Ascending aorta (tissue), 2 donors: ENCODE measurements around the gene GRB10. TPM values are rescaled to one million over a fixed set of nuclear protein-coding genes. Genes with fewer than 3 reads are reported as not detected.
A peak's percentile ranks its signal among the peaks of the same experiment; 100 is the strongest.

Source experiments
- DNase-seq, 2 donors: peaks; one replicate each; pipeline ENCODE4 v3.0.0-alpha.2; 2019; ENCODE audit warnings: low spot score in 2 of 2
- H3K27ac ChIP-seq, 2 donors: fragments of 200-600 bp; sonication (generic); one replicate each; pipeline ENCODE4 v1.5.1; 2016 to 2017; ENCODE audit warnings: mild to moderate bottlenecking in 1 of 2
- H3K27me3 ChIP-seq: fragments of 200-600 bp; sonication (generic); one replicate; pipeline ENCODE4 v1.5.1; 2017
- H3K36me3 ChIP-seq, 2 donors: fragments of 200-600 bp; sonication (generic); one replicate each; pipeline ENCODE4 v1.5.1; 2016
- H3K4me1 ChIP-seq, 2 donors: fragments of 200-600 bp; sonication (generic); one replicate each; pipeline ENCODE4 v1.5.1; 2016 to 2017; ENCODE audit warnings: mild to moderate bottlenecking in 1 of 2
- H3K4me3 ChIP-seq, 2 donors: fragments of 200-600 bp; sonication (generic); one replicate each; pipeline ENCODE4 v1.5.1; 2016 to 2017; ENCODE audit warnings: mild to moderate bottlenecking in 1 of 2
- H3K9me3 ChIP-seq, 2 donors: fragments of 200-600 bp; sonication (generic); one replicate each; pipeline ENCODE4 v1.5.1; 2016
- CTCF ChIP-seq, 3 experiments: fragments of 200-600 bp in 2 of 3; fragments of 450-650 bp in 1 of 3; sonication (generic) in 2 of 3; IDR thresholded peaks; one replicate each; pipeline ENCODE4 v1.5.1; 2016 to 2019; ENCODE audit warnings: antibody characterized with exemption in 3 of 3, mild to moderate bottlenecking in 1 of 3, moderate library complexity in 1 of 3
- intact Hi-C: fragments of 100-400 bp; cut with DNase I; formaldehyde crosslinking; loops from one replicate; pipeline ENCODE4 v1.15.1; 2023
- total RNA-seq: library from RNA; depleted of rRNA; stranded (reverse); fragments of >200 nt; gene quantifications from one replicate; pipeline ENCODE4 v1.1.0, GENCODE V29; 2016

The GRB10 gene
- total RNA-seq, 1 donor from 2014 or later: 53.4 TPM

GRCh38 chr7:50652400-50653125, 130.1 kb downstream of the GRB10 start:
- no peak for DNase-seq
- intact Hi-C loops: no loop called here
- peak overlapping the region; percentile 88 to 90 for H3K27ac ChIP-seq
- no peaks in the 10 kb centered on the region for H3K9me3 ChIP-seq
- no peak for TF ChIP-seq CTCF (IDR thresholded peaks at IDR 0.05)
- no peak overlapping the region for H3K4me3 ChIP-seq
- peaks cover 5 to 41% of the 10 kb centered on the region in 2 donors for H3K4me1 ChIP-seq
- H3K27me3 ChIP-seq: no peaks in the 10 kb centered on the region
- H3K36me3 ChIP-seq: no peaks in the 10 kb centered on the region

- TF ChIP-seq CTCF (IDR thresholded peaks at IDR 0.05): no peak
- peak in 1 of 2 donors; percentile 53 for DNase-seq
- Histone ChIP-seq H3K27me3 (no peaks in the 10 kb centered on the region), H3K36me3 (no peaks in the 10 kb centered on the region), H3K4me1 (peaks cover 5 to 34% of the 10 kb centered on the region in 2 donors), H3K4me3 (no peak overlapping the region), H3K9me3 (no peaks in the 10 kb centered on the region), H3K27ac (no peak overlapping the region)
- intact Hi-C loops: no loop called here
These were observed 131.3 kb downstream of the GRB10 start for GRCh38 chr7:50651271-50651989.

- Histone ChIP-seq H3K27ac (no peak overlapping the region), H3K4me1 (peaks cover 3 to 26% of the 10 kb centered on the region in 2 donors), H3K9me3 (no peaks in the 10 kb centered on the region), H3K27me3 (no peaks in the 10 kb centered on the region), H3K36me3 (no peaks in the 10 kb centered on the region), H3K4me3 (no peak overlapping the region)
- no peak for TF ChIP-seq CTCF (IDR thresholded peaks at IDR 0.05)
- DNase-seq: peak in 1 of 2 donors; percentile 47
- intact Hi-C loops: no loop called here
These were observed 132.5 kb downstream of the GRB10 start for GRCh38 chr7:50650057-50650664.

GRCh38 chr7:50649259-50649885, 133.3 kb downstream of the GRB10 start:
- Histone ChIP-seq H3K27ac (no peak overlapping the region), H3K4me3 (no peak overlapping the region), H3K36me3 (no peaks in the 10 kb centered on the region), H3K27me3 (no peaks in the 10 kb centered on the region), H3K4me1 (peaks cover 3 to 20% of the 10 kb centered on the region in 2 donors), H3K9me3 (no peaks in the 10 kb centered on the region)
- peak in 1 of 2 donors; percentile 50 for DNase-seq
- TF ChIP-seq CTCF (IDR thresholded peaks at IDR 0.05): no peak
- intact Hi-C loops: no loop called here

GRCh38 chr7:50648570-50649169, 134.0 kb downstream of the GRB10 start:
- H3K27ac ChIP-seq: no peak overlapping the region
- H3K4me1 ChIP-seq: peaks cover 3 to 14% of the 10 kb centered on the region in 2 donors
- peak in 1 of 2 donors; percentile 34 for DNase-seq
- H3K36me3 ChIP-seq: no peaks in the 10 kb centered on the region
- H3K4me3 ChIP-seq: no peak overlapping the region
- intact Hi-C loops: no loop called here
- H3K27me3 ChIP-seq: no peaks in the 10 kb centered on the region
- TF ChIP-seq CTCF (IDR thresholded peaks at IDR 0.05): no peak
- no peaks in the 10 kb centered on the region for H3K9me3 ChIP-seq
